H9 (cell line): ENCODE measurements around the gene PTEN. TPM values are rescaled to one million over a fixed set of nuclear protein-coding genes. Genes with fewer than 3 reads are reported as not detected.

ENCODE experiments used
- DNase-seq: peaks from one replicate; pipeline ENCODE4 v3.0.0-alpha.2; 2017
- H2AFZ ChIP-seq: one replicate; pipeline ENCODE4 v1.6.1; 2013; ENCODE audit warnings: mild to moderate bottlenecking, low read length, control low read depth, moderate library complexity
- H2AK5ac ChIP-seq: 2 replicates; pipeline ENCODE4 v1.6.1; 2013; ENCODE audit warnings: low read length, control low read depth, mixed read lengths; ENCODE audit not compliant: insufficient read length
- H2BK120ac ChIP-seq: one replicate; pipeline ENCODE4 v1.6.1; 2013; ENCODE audit warnings: low read depth, mild to moderate bottlenecking, low read length, control low read depth, inconsistent platforms; ENCODE audit not compliant: poor library complexity, severe bottlenecking
- H2BK12ac ChIP-seq: 2 replicates; pipeline ENCODE4 v1.6.1; 2013; ENCODE audit warnings: low read length, control low read depth, mixed read lengths, low read depth; ENCODE audit not compliant: insufficient read length
- H2BK15ac ChIP-seq: 2 replicates; pipeline ENCODE4 v1.6.1; 2013; ENCODE audit warnings: low read depth, low read length, control low read depth
- H2BK20ac ChIP-seq: one replicate; pipeline ENCODE4 v1.6.1; 2013; ENCODE audit warnings: low read depth, mild to moderate bottlenecking, low read length, control low read depth, inconsistent platforms; ENCODE audit not compliant: poor library complexity, severe bottlenecking
- H2BK5ac ChIP-seq: 2 replicates; pipeline ENCODE4 v1.6.1; 2013; ENCODE audit warnings: low read length, control low read depth, mixed read lengths; ENCODE audit not compliant: insufficient read length
- H3K14ac ChIP-seq: 2 replicates; pipeline ENCODE4 v1.6.1; 2013; ENCODE audit warnings: low read length, control low read depth; ENCODE audit not compliant: insufficient read depth
- H3K18ac ChIP-seq: 2 replicates; pipeline ENCODE4 v1.6.1; 2013; ENCODE audit warnings: low read depth, mild to moderate bottlenecking, mixed read lengths, low read length, control low read depth; ENCODE audit not compliant: insufficient read length
- H3K23ac ChIP-seq: 2 replicates; pipeline ENCODE4 v1.6.1; 2013; ENCODE audit warnings: low read length, control low read depth, mixed read lengths, low read depth; ENCODE audit not compliant: insufficient read length
- H3K23me2 ChIP-seq: 2 replicates; pipeline ENCODE4 v1.6.1; 2013; ENCODE audit warnings: low read depth, mild to moderate bottlenecking, mixed read lengths, low read length, control low read depth; ENCODE audit not compliant: insufficient read length, poor library complexity, severe bottlenecking
- H3K27ac ChIP-seq: 2 replicates; pipeline ENCODE4 v1.5.1; 2013; ENCODE audit warnings: low read length, control low read depth, mixed read lengths, low read depth; ENCODE audit not compliant: insufficient read length
- H3K27me3 ChIP-seq: 2 replicates; pipeline ENCODE4 v1.6.1; 2013; ENCODE audit warnings: low read length, control low read depth, inconsistent platforms; ENCODE audit not compliant: insufficient read depth
- H3K4ac ChIP-seq: 2 replicates; pipeline ENCODE4 v1.6.1; 2013; ENCODE audit warnings: low read depth, mild to moderate bottlenecking, control low read depth, inconsistent platforms, low read length, moderate library complexity
- H3K4me1 ChIP-seq: 2 replicates; pipeline ENCODE4 v1.6.1; 2013; ENCODE audit warnings: low read length, control low read depth, inconsistent platforms; ENCODE audit not compliant: insufficient read depth
- H3K4me2 ChIP-seq: 2 replicates; pipeline ENCODE4 v1.6.1; 2013; ENCODE audit warnings: low read length, control low read depth, mixed read lengths; ENCODE audit not compliant: insufficient read length, insufficient read depth
- H3K56ac ChIP-seq: 2 replicates; pipeline ENCODE4 v1.6.1; 2013; ENCODE audit warnings: low read depth, mild to moderate bottlenecking, mixed read lengths, low read length, control low read depth; ENCODE audit not compliant: insufficient read length
- H3K79me1 ChIP-seq: 2 replicates; pipeline ENCODE4 v1.6.1; 2013; ENCODE audit warnings: low read depth, mild to moderate bottlenecking, moderate library complexity, low read length, control low read depth, inconsistent platforms; ENCODE audit not compliant: insufficient read depth, poor library complexity, severe bottlenecking
- H3K79me2 ChIP-seq: 2 replicates; pipeline ENCODE4 v1.6.1; 2013; ENCODE audit warnings: low read length, control low read depth, inconsistent platforms; ENCODE audit not compliant: insufficient read depth
- H3K9ac ChIP-seq: 2 replicates; pipeline ENCODE4 v1.6.1; 2013; ENCODE audit warnings: low read length, control low read depth, mixed read lengths; ENCODE audit not compliant: insufficient read length; ENCODE audit errors: extremely low read depth
- H3K9me3 ChIP-seq: one replicate; pipeline ENCODE4 v1.6.1; 2013; ENCODE audit warnings: low read depth, low read length, inconsistent platforms; ENCODE audit not compliant: control insufficient read depth
- H3T11ph ChIP-seq: one replicate; pipeline ENCODE4 v1.6.1; 2013; ENCODE audit warnings: mild to moderate bottlenecking, low read length, control low read depth, inconsistent platforms
- H4K20me1 ChIP-seq: one replicate; pipeline ENCODE4 v1.6.1; 2013; ENCODE audit not compliant: control insufficient read depth, insufficient read length, insufficient read depth
- H4K5ac ChIP-seq: 2 replicates; pipeline ENCODE4 v1.6.1; 2013; ENCODE audit warnings: low read depth, mild to moderate bottlenecking, mixed read lengths, low read length, control low read depth; ENCODE audit not compliant: insufficient read length
- H4K8ac ChIP-seq: replicated peaks from 2 replicates; pipeline ENCODE4 v1.6.1; 2013; ENCODE audit warnings: low read length, control low read depth, mixed read lengths, low read depth; ENCODE audit not compliant: insufficient read length
- H4K91ac ChIP-seq: 2 replicates; pipeline ENCODE4 v1.6.1; 2013; ENCODE audit warnings: low read depth, mild to moderate bottlenecking, moderate library complexity, mixed read lengths, low read length, control low read depth; ENCODE audit not compliant: insufficient read length
- H3K27ac Mint-ChIP-seq, 3 experiments: 2 replicates in 2 of 3; 3 replicates in 1 of 3; pipeline ENCODE4 v1.8.0; 2020 to 2021; ENCODE audit warnings: mixed read lengths in 3 of 3, mild to moderate bottlenecking in 1 of 3, moderate library complexity in 1 of 3
- H3K27me3 Mint-ChIP-seq: 2 replicates; pipeline ENCODE4 v1.8.0; 2021; ENCODE audit warnings: low read depth, mild to moderate bottlenecking, moderate library complexity, mixed read lengths
- H3K36me3 Mint-ChIP-seq, 3 experiments: 2 replicates in 2 of 3; 3 replicates in 1 of 3; pipeline ENCODE4 v1.8.0; 2020 to 2021; ENCODE audit warnings: low read depth in 3 of 3, mixed read lengths in 3 of 3; ENCODE audit not compliant: insufficient read depth in 1 of 3
- H3K4me1 Mint-ChIP-seq, 2 experiments: 2 replicates each; pipeline ENCODE4 v1.8.0; 2020; ENCODE audit warnings: mixed read lengths in 2 of 2
- H3K4me3 Mint-ChIP-seq, 2 experiments: 2 replicates in 1 of 2; 3 replicates in 1 of 2; pipeline ENCODE4 v1.8.0; 2020 to 2021; ENCODE audit warnings: mild to moderate bottlenecking in 2 of 2, mixed read lengths in 2 of 2, moderate library complexity in 1 of 2
- H3K9me3 Mint-ChIP-seq, 2 experiments: 2 replicates in 1 of 2; 3 replicates in 1 of 2; pipeline ENCODE4 v1.8.0; 2020; ENCODE audit warnings: mild to moderate bottlenecking in 2 of 2, mixed read lengths in 2 of 2, moderate library complexity in 1 of 2
- total RNA-seq: library from RNA; stranded (reverse); gene quantifications from 2 replicates; pipeline ENCODE4 v1.2.1, GENCODE V29; 2021
- TF ChIP-seq, protein P1 (sequence below): fragments of 200-600 bp; sonication (generic); conservative IDR thresholded peaks from 3 replicates; pipeline ENCODE4 v1.8.0; 2021; ENCODE audit warnings: antibody characterized with exemption, mild to moderate bottlenecking

The PTEN gene
- total RNA-seq, 1 experiment from 2014 or later, result 52.8 TPM

DNA sequence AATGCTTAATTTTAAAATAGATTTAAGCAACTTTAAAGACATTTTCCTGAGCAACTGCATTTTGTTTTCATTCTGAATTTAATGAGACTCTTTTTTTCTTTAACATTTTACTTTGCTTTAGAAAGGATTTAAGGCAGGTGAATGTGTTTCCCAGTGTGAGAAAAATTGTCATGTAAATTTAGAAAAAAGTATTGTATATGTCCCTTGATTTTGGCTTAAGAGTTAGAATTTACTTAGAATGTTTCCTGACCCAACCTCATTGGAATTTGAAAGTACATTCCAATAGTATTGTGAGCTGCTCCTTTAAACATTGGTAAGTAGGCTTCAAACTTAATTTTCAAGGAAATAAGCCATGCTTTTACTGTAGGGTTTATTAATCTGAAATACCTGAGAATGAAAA, 110.2 kb downstream of the PTEN start:
- Histone ChIP-seq H2BK20ac (no peak overlapping the region), H3K4ac (no peak overlapping the region), H3K23ac (no peak overlapping the region), H3T11ph (no peak overlapping the region), H3K23me2 (no peaks in the 10 kb centered on the region), H4K91ac (no peak overlapping the region), H4K20me1 (no peaks in the 10 kb centered on the region), H3K18ac (no peak overlapping the region), H3K14ac (no peak overlapping the region), H2AK5ac (no peak overlapping the region), H2BK120ac (no peak overlapping the region), H2BK15ac (no peak overlapping the region), H3K27ac (peak overlapping the region; percentile 49), H3K79me2 (no peaks in the 10 kb centered on the region), H2BK12ac (no peak overlapping the region), H3K9me3 (no peaks in the 10 kb centered on the region), H3K4me1 (peaks cover 12% of the 10 kb centered on the region), H2BK5ac (no peak overlapping the region), H4K5ac (no peak overlapping the region), H3K56ac (no peak overlapping the region), H2AFZ (no peak overlapping the region), H3K27me3 (no peaks in the 10 kb centered on the region), H3K9ac (no peak overlapping the region), H3K79me1 (no peaks in the 10 kb centered on the region), H4K8ac (no peak overlapping the region), H3K4me2 (no peak overlapping the region)
- H3K27me3 Mint-ChIP-seq, result no peaks in the 10 kb centered on the region
- no peak for DNase-seq
- peaks cover 74 to 77% of the 10 kb centered on the region in 2 experiments for H3K4me1 Mint-ChIP-seq
- peaks cover 0 to 5% (median 3%) of the 10 kb centered on the region in 3 experiments; a peak in 3 of 7 replicates for H3K36me3 Mint-ChIP-seq
- H3K27ac Mint-ChIP-seq, result peak overlapping the region; percentile 95 to 98 (median 98)
- H3K4me3 Mint-ChIP-seq, result peak overlapping the region; percentile 41 to 54; a peak in 4 of 5 replicates
- TF ChIP-seq, protein P1, sequence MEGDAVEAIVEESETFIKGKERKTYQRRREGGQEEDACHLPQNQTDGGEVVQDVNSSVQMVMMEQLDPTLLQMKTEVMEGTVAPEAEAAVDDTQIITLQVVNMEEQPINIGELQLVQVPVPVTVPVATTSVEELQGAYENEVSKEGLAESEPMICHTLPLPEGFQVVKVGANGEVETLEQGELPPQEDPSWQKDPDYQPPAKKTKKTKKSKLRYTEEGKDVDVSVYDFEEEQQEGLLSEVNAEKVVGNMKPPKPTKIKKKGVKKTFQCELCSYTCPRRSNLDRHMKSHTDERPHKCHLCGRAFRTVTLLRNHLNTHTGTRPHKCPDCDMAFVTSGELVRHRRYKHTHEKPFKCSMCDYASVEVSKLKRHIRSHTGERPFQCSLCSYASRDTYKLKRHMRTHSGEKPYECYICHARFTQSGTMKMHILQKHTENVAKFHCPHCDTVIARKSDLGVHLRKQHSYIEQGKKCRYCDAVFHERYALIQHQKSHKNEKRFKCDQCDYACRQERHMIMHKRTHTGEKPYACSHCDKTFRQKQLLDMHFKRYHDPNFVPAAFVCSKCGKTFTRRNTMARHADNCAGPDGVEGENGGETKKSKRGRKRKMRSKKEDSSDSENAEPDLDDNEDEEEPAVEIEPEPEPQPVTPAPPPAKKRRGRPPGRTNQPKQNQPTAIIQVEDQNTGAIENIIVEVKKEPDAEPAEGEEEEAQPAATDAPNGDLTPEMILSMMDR, result no peak
- H3K9me3 Mint-ChIP-seq, result no peaks in the 10 kb centered on the region
